ENCODE measurements around the gene C5AR1. TPM values are rescaled to one million over a fixed set of nuclear protein-coding genes. Genes with fewer than 3 reads are reported as not detected.
A peak's percentile ranks its signal among the peaks of the same experiment; 100 is the strongest.
"Not testable (repeated sequence)": the region's sequence is repeated elsewhere in the genome, so short reads cannot be mapped to it uniquely, and the experiment has no call there.

C5AR1 gene
- 0.68 and 0.92 TPM in 2 replicates for total RNA-seq (2014; rRNA removed; shearing (Covaris generic))

DNA sequence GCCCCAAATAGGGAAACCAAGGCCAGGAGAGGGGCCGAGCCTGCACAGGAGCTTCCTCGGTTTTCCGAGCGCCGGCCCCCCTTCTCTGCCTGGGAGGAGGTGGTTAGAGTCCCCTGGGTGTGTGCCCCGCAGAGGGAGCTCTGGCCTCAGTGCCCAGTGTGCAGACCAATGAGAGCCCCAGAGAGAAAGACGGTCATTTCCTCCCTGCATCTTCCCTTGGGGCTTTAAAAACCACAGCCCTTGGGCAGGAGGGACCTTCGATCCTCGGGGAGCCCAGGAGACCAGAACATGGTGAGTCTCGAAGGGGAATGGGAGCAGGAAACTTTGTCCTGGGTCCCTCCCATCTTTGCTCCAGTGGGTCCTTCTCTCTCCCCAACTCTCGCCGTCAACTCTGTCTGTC is at the start of gene C5AR1:
Gene C5AR1, plus strand, starts transcription at position 254 of the 400 bp plus-strand sequence. Its CDS starts 35 bp downstream, at position 289.
- no peak for DNase-seq (ENCODE audit: low spot score)
- in situ Hi-C loops (cut with HindIII; ENCODE audit: low sequenced_read_pairs): no loop called here

DNA sequence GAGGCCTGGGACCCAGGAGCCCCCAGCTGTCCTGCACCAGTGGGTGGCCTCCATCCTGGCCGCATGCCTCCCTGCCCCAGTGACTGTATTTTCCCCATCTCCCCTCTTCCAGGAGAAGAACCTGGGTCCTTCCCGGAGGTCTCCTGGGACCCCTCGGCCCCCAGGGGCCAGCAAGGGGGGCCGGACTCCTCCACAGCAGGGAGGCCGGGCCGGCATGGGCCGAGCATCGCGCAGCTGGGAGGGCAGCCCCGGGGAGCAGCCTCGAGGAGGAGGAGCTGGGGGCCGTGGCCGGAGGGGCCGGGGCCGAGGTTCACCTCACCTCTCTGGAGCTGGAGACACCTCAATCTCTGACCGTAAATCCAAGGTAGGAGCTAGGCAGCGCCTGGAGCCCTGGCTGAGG is 49.2 kb upstream of the C5AR1 start:
- no peak for DNase-seq (ENCODE audit: low spot score)
- in situ Hi-C loops (cut with HindIII; ENCODE audit: low sequenced_read_pairs): no loop called here

- in situ Hi-C loops (cut with HindIII; ENCODE audit: low sequenced_read_pairs); DNase-seq (ENCODE audit: low spot score): not testable (repeated sequence)
Measured at GRCh38 chr19:47261946-47262793, 47.5 kb upstream of the C5AR1 start.

- in situ Hi-C loops (cut with HindIII; ENCODE audit: low sequenced_read_pairs): no loop called here
Measured at GRCh38 chr19:47264629-47265028, 45.0 kb upstream of the C5AR1 start.

GRCh38 chr19:47266401-47266941 is 43.2 kb upstream of the C5AR1 start:
- no peak for DNase-seq (ENCODE audit: low spot score)
- in situ Hi-C loops (cut with HindIII; ENCODE audit: low sequenced_read_pairs): no loop called here

More at GRCh38 chr19:47264629-47265028, 45.0 kb upstream of the C5AR1 start:
- no peak for DNase-seq (ENCODE audit: low spot score)

DNA sequence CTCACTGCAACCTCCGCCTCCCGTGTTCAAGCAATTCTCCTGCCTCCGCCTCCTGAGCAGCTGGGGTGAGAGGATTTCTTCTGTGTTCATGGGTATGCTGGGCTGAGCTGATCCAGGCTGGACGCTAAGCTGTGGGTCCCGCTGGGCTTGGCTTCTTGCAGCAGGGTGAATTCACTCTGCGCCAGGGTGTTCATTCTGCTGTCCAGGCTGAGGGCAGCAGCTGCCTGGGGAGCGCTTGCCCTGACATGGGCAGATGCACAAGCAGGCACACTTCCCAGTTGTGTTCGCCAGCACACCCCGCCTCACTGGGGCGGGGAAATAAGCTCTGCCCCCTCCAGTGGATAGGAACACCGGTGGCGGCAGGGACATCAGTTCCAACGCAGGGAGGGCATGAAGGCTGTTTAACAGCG is 42.3 kb upstream of the C5AR1 start:
- in situ Hi-C loops (cut with HindIII; ENCODE audit: low sequenced_read_pairs): no loop called here
- peak; percentile 19 for DNase-seq (ENCODE audit: low spot score)

DNA sequence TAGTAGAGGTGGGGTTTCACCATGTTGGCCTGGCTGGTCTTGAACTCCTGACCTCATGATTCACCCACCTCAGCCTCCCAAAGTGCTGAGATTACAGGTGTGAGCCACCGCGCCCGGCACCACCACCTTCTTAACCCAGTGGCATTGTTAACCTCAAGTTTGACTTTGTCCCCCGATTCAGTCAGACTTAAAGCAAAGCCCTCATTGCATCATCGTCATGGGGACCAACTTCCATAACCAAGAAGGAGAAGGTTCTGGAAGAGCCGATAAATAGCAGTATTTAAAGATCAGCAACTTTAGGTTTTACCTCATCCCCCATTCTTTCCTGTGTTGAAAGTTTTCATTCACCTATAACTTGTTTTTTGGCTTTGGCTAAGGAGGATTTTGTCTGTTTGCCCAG is 41.6 kb upstream of the C5AR1 start:
- in situ Hi-C loops (cut with HindIII; ENCODE audit: low sequenced_read_pairs): no loop called here
- no peak for DNase-seq (ENCODE audit: low spot score)

DNA sequence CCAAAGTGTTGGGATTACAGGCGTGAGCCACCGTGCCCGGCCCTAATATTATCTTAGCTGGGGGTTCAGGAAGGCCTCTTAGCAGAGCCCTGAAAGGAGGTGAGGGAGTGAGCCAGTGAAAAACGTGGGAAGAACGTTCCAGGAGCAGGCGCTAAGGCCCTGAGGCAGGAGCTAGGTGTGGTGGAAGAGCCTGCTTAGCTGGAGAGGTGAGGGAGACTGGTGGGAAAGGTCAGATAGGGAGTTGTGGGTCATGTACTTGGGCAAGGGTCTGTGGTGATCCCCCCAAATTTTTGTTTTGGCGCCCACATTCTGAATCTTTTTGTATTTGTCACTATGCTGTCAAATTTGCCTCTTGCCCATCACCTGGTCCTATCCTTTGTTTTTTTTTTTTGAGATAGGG is 40.1 kb upstream of the C5AR1 start:
- in situ Hi-C loops (cut with HindIII; ENCODE audit: low sequenced_read_pairs): no loop called here

DNA sequence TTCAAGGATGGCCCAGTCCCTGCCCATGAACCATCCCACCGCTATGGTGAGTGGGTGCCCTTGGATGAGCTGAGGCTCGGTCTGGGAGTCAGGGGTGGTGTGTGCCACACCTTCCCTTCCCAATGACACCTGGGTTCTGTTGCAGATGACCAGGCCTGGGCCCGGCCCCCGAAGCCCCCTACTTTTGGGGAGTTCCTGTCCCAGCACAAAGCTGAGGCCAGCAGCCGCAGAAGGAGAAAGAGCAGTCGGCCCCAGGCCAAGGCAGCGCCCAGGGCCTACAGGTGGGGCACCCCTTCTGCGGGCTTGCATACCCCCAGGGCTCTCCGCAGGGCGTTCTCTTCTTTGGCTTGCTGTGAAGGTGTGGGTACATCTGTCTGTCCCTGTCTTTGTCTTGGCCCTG is 39.3 kb upstream of the C5AR1 start:
- in situ Hi-C loops (cut with HindIII; ENCODE audit: low sequenced_read_pairs): no loop called here
- DNase-seq (ENCODE audit: low spot score): no peak

More for the DNA sequence above, 40.1 kb upstream of the C5AR1 start:
- DNase-seq (ENCODE audit: low spot score): no peak

GRCh38 chr19:47271949-47272348 is 37.7 kb upstream of the C5AR1 start:
- in situ Hi-C loops (cut with HindIII; ENCODE audit: low sequenced_read_pairs): no loop called here

GRCh38 chr19:47272448-47273312 is 37.0 kb upstream of the C5AR1 start:
- in situ Hi-C loops (cut with HindIII; ENCODE audit: low sequenced_read_pairs): no loop called here
- peak; percentile 60 for DNase-seq (ENCODE audit: low spot score)

More at GRCh38 chr19:47271949-47272348, 37.7 kb upstream of the C5AR1 start:
- no peak for DNase-seq (ENCODE audit: low spot score)

DNA sequence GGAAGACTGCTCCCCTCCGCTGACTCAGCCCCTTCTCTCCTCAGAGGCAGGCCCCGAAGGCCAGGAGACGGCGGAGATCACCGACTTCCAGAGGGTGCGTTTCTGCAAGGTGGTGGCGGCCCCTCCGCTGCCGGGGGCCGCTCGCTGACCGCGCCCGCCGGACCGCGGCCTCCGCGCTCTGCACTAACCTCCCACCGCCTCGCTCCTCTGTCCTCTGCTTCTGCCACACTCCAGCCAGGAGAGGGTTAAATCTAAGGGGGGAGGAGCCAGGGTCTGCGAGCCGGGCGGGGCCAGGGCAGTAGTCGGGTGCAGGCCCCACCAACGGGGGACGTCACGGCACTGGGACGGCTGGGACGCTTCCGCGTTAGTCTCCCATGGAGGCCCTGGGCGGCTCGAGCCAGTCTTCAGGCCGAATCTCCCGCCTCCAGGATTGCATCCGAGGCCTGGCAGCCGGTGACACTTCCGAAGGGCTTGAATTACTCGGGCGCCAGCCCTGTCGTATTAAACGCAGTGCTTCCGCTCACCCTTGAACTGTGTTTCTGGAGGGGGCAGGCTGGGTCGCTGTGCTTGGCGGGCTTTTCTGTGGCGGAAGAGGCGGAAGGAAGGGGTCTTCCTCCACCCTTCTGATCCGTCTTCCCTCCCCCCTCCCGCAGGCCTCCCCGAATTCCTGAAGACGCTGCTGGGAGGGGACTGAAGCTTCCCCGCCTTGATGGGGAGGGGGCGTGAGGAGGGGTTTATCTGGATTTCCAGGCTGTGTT is 36.2 kb upstream of the C5AR1 start:
- in situ Hi-C loops (cut with HindIII; ENCODE audit: low sequenced_read_pairs): no loop called here
- DNase-seq (ENCODE audit: low spot score): peak; percentile 94

DNA sequence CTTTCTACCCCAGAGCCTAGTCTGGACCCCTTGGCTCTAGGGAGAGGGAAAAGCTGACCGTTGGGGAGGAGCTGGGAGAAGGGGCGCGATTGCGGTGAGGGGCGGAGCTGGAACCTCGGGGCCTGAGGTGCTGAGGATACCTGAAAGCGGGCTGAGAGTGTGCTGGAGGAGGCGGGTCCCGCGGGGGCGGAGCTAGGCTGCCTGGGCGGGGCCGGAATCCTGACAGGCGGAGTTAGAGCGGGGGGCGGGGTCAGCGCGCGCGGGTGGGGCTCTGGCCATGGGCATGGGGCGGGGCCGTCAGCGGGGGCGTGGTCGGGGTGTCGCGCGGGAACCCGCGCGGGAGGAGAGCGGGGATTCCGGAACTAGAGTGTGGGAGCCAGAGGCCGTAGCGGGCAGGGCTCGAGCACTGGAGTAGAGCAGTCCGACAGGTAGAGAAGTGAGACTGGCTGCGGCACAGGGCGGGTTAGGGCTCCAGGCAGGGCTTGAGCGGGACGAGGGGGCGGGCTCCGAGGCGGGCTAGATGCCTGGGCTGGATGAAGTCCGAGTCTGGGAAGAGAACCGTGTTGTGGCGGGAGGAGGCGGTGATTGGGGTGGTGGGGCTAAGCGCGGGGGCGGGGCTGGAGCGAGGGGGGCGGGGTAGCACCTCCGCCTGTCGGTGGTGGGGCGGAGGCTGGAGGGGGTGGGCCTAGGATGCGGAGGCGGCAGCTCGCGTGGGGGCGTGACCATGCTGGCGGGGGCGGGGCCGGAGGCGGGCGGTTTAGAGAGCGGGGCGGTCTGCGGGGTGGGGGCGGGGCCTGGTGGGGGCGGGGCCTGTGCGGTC is 35.4 kb upstream of the C5AR1 start, which contains the start of gene INAFM1:
Gene INAFM1, plus strand, starts transcription at position 815 of the 820 bp plus-strand sequence. CDS start 35 bp downstream, outside the sequence.
- peak; percentile 95 for DNase-seq (ENCODE audit: low spot score)
- in situ Hi-C loops (cut with HindIII; ENCODE audit: low sequenced_read_pairs): no loop called here

DNA sequence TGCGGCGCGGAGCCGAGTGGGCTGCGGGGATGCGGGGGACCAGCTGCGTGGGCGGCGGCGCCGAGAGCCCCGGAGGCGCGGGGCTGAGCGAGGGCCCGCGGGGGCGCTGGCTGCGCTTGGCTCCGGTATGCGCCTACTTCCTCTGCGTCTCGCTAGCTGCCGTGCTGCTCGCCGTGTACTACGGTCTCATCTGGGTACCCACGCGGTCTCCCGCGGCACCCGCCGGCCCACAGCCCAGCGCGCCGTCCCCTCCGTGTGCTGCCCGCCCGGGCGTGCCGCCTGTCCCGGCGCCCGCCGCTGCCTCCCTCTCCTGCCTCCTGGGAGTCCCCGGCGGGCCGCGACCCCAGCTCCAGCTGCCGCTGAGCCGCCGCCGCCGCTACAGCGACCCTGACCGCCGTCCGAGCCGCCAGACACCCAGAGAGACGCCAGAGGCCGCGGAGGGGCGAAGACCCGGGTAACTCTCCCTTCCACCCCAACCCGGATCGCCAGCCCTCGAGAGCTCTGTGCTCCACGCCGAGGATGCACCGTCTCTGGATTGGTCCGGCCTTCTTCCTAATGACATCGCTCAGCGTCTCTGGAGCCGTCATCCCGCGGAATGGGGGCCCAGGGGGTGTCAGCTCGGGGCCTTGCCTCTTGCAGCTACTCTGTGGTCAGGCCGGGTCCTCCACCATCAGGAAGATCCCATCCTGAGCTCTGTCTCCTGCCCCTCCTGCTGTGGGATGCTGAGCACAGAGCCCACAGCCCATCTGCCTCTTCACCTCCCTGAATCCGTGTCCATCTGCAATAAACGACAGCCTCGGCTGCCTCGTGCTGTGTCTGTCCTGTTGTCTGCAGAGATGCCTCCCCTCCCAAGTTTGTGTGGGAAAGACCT is 34.5 kb upstream of the C5AR1 start:
- in situ Hi-C loops (cut with HindIII; ENCODE audit: low sequenced_read_pairs): no loop called here
- peak; percentile 48 for DNase-seq (ENCODE audit: low spot score)

DNA sequence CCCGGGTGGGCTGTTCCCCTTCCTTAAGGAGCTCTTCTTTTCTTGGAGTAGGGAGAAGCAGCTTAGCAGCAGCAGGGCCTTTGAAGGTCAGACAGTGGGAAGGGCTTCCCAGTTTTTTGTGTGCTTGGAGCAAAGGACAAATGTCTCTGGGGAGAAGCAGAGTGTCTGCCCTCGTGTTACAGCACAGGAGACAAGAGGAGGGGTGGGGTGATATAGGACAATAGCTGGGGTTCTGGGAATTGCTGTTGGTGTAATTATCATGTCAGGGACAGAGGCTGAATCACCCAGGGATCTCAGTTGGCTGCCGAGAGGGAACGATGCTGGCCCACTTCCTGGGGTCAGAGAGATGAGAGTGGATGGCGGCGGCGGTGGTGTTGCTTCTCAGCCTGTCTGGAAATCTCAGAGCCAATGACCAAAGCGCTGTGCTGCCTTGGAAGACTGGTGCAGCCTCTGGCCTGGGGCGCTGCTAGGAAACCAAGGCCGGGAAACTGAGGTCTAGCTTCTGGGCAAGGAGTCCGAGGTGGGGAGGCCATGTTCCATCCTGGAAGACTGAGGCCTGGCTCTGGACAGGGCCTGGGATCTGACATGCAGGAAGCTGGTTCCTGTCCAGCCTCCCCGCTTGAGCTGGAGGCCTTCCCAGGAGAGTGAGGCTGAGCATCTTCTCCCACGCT is 33.7 kb upstream of the C5AR1 start:
- in situ Hi-C loops (cut with HindIII; ENCODE audit: low sequenced_read_pairs): no loop called here

DNA sequence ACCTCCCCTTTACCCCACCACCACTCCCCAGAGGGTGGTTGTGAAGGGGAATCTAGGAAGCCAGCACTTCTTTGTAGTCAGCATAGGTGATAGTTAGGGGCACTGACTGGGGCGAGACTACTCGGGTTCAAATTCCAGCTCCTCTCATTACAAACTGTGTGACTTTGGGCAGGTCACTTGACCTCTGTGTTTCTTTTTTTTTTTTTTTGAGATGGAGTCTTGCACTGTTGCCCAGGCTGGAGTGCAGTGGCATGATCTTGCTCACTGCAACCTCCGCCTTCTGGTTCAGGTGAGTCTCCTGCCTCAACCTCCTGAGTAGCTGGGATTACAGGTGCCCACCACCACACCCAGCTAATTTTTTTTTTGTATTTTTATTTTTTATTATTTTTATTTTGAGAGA is 33.1 kb upstream of the C5AR1 start:
- in situ Hi-C loops (cut with HindIII; ENCODE audit: low sequenced_read_pairs): not testable (repeated sequence)

More for the DNA sequence above, 33.7 kb upstream of the C5AR1 start:
- peak; percentile 42 for DNase-seq (ENCODE audit: low spot score)

More for the DNA sequence above, 33.1 kb upstream of the C5AR1 start:
- DNase-seq (ENCODE audit: low spot score): not testable (repeated sequence)

All from G401 (cell line).